ENCODE data around the gene IVL.

Gene IVL

DNA sequence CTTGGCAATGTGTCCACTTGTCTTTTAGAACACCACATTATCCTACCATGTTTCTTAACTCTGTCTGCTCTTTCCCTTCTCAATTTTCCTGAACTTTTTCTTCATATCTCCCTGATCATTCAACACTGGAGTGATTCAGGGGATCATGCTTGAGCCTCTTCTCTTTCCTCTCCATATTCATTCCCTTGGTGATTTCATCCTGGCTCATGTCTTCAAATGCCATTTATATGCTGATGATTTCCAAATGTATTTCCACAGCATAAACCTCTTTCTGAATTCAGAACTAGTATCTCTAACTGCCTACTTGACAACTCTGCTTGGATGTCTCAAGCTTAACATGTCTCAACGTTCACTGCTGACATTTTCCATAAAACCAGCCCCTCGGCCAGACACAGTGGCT lies 8.5 kb upstream of the IVL start:
- Mint-ChIP-seq H3K4me1 (no peaks in the 10 kb centered on the region), H3K27me3 (ENCODE audit: low read depth) (peaks cover 9% of the 10 kb centered on the region), H3K36me3 (ENCODE audit: low read depth) (no peaks in the 10 kb centered on the region), H3K4me3 (no peak overlapping the region), H3K9me3 (peaks cover 3% of the 10 kb centered on the region), H3K27ac (no peak overlapping the region)
- TF ChIP-seq, protein P1, sequence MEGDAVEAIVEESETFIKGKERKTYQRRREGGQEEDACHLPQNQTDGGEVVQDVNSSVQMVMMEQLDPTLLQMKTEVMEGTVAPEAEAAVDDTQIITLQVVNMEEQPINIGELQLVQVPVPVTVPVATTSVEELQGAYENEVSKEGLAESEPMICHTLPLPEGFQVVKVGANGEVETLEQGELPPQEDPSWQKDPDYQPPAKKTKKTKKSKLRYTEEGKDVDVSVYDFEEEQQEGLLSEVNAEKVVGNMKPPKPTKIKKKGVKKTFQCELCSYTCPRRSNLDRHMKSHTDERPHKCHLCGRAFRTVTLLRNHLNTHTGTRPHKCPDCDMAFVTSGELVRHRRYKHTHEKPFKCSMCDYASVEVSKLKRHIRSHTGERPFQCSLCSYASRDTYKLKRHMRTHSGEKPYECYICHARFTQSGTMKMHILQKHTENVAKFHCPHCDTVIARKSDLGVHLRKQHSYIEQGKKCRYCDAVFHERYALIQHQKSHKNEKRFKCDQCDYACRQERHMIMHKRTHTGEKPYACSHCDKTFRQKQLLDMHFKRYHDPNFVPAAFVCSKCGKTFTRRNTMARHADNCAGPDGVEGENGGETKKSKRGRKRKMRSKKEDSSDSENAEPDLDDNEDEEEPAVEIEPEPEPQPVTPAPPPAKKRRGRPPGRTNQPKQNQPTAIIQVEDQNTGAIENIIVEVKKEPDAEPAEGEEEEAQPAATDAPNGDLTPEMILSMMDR (IDR thresholded peaks at IDR 0.05; ENCODE audit: unreplicated experiment in 3 of 3) = no peak

GRCh38 chr1:152901631-152902030 lies 6.7 kb upstream of the IVL start:
- TF ChIP-seq, protein P1 (IDR thresholded peaks at IDR 0.05; ENCODE audit: unreplicated experiment in 3 of 3) = no peak
- H3K4me3 Mint-ChIP-seq = no peak overlapping the region
- H3K9me3 Mint-ChIP-seq = peaks cover 3% of the 10 kb centered on the region
- no peaks in the 10 kb centered on the region for H3K36me3 Mint-ChIP-seq (ENCODE audit: low read depth)
- peaks cover 11% of the 10 kb centered on the region for H3K27me3 Mint-ChIP-seq (ENCODE audit: low read depth)
- H3K27ac Mint-ChIP-seq = no peak overlapping the region
- no peaks in the 10 kb centered on the region for H3K4me1 Mint-ChIP-seq

DNA sequence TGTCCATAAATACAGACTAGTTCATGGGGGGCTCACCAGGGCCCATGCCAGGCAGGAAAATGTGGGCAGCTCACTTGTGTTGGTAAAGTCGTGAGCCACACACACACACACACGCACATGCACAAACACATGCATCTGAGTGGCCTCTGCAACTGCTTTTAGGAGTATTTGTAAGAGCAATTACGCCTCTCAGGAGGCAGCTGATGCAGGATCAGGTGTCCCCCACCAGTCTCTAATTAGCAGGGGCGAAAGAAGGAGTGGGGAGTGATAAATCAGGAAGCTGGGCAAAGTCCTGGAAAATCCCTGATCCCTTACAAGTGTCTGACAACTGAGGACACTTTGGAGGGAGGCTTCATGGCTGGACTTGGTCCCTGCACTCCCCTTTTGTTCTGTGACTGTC lies 5.7 kb upstream of the IVL start:
- no peak overlapping the region for H3K4me3 Mint-ChIP-seq
- H3K9me3 Mint-ChIP-seq = peaks cover 3% of the 10 kb centered on the region
- TF ChIP-seq, protein P1 (IDR thresholded peaks at IDR 0.05; ENCODE audit: unreplicated experiment in 3 of 3) = no peak
- H3K27ac Mint-ChIP-seq = no peak overlapping the region
- H3K4me1 Mint-ChIP-seq = no peaks in the 10 kb centered on the region
- H3K36me3 Mint-ChIP-seq (ENCODE audit: low read depth) = no peaks in the 10 kb centered on the region
- peaks cover 11% of the 10 kb centered on the region for H3K27me3 Mint-ChIP-seq (ENCODE audit: low read depth)

- H3K9me3 Mint-ChIP-seq = peaks cover 3% of the 10 kb centered on the region
- TF ChIP-seq, protein P1 (IDR thresholded peaks at IDR 0.05; ENCODE audit: unreplicated experiment in 3 of 3) = no peak
- H3K4me1 Mint-ChIP-seq = no peaks in the 10 kb centered on the region
- peaks cover 8% of the 10 kb centered on the region for H3K27me3 Mint-ChIP-seq (ENCODE audit: low read depth)
- no peak overlapping the region for H3K27ac Mint-ChIP-seq
- no peak overlapping the region for H3K4me3 Mint-ChIP-seq
- no peaks in the 10 kb centered on the region for H3K36me3 Mint-ChIP-seq (ENCODE audit: low read depth)
Measured at GRCh38 chr1:152904688-152905440, 3.5 kb upstream of the IVL start.

GRCh38 chr1:152906023-152906565 lies 2.3 kb upstream of the IVL start:
- Mint-ChIP-seq H3K36me3 (ENCODE audit: low read depth) (no peaks in the 10 kb centered on the region), H3K9me3 (no peaks in the 10 kb centered on the region), H3K4me1 (no peaks in the 10 kb centered on the region), H3K27me3 (ENCODE audit: low read depth) (peaks cover 6% of the 10 kb centered on the region), H3K4me3 (no peak overlapping the region), H3K27ac (no peak overlapping the region)
- TF ChIP-seq, protein P1 (IDR thresholded peaks at IDR 0.05; ENCODE audit: unreplicated experiment in 3 of 3) = no peak

GRCh38 chr1:152909206-152909605 lies 860 bp downstream of the IVL start:
- H3K9me3 Mint-ChIP-seq = peaks cover 9% of the 10 kb centered on the region
- no peaks in the 10 kb centered on the region for H3K36me3 Mint-ChIP-seq (ENCODE audit: low read depth)
- TF ChIP-seq, protein P1 (IDR thresholded peaks at IDR 0.05; ENCODE audit: unreplicated experiment in 3 of 3) = no peak
- H3K4me1 Mint-ChIP-seq = no peaks in the 10 kb centered on the region
- no peak overlapping the region for H3K27ac Mint-ChIP-seq
- no peak overlapping the region for H3K4me3 Mint-ChIP-seq
- H3K27me3 Mint-ChIP-seq (ENCODE audit: low read depth) = peaks cover 6% of the 10 kb centered on the region
